Measurements from ENCODE around the gene RIC1.

DNA sequence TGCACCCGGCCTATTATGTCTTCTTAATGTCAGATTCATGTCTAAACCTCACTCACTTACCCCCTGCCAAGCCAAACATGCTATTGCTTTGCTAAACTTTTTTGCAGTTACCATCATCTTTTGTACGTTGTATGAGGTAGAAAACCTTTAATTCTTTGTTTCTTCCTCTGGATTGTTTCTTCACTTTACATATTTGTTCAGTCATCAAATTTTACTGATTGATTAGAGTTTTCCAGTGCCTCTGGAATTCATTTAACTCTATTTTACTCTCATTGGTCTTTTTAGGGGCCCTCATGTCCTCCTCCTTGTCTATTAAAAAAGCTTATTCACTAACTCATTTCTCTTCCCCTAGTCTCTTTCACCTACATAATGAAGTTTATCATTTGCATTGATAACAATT, 67.0 kb downstream of the RIC1 start:
- TF ChIP-seq FOXM1 (IDR thresholded peaks at IDR 0.05; ENCODE audit: borderline replicate concordance) (no peak), SP1 (IDR thresholded peaks at IDR 0.05) (no peak), L3MBTL2 (conservative IDR thresholded peaks at IDR 0.05) (no peak), FOXA1 (IDR thresholded peaks at IDR 0.05) (no peak)
- TF ChIP-seq, protein P1, sequence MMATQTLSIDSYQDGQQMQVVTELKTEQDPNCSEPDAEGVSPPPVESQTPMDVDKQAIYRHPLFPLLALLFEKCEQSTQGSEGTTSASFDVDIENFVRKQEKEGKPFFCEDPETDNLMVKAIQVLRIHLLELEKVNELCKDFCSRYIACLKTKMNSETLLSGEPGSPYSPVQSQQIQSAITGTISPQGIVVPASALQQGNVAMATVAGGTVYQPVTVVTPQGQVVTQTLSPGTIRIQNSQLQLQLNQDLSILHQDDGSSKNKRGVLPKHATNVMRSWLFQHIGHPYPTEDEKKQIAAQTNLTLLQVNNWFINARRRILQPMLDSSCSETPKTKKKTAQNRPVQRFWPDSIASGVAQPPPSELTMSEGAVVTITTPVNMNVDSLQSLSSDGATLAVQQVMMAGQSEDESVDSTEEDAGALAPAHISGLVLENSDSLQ (IDR thresholded peaks at IDR 0.05) = no peak

All from HEK293T (cell line).